Karpas-422 (cell line): ENCODE measurements around the gene PPIL6. TPM values are rescaled to one million over a fixed set of nuclear protein-coding genes. Genes with fewer than 3 reads are reported as not detected.
A peak's percentile ranks its signal among the peaks of the same experiment; 100 is the strongest.

ENCODE experiments used
- DNase-seq: peaks from one replicate; pipeline ENCODE4 v3.0.0-alpha.2; 2015
- H2AFZ ChIP-seq: fragments of 200-600 bp; sonication (generic); 2 replicates; pipeline ENCODE4 v1.6.1; 2014; ENCODE audit warnings: antibody characterized with exemption, low read length, mixed read lengths
- H3K27ac ChIP-seq: fragments of 200-600 bp; sonication (generic); 2 replicates; pipeline ENCODE4 v1.5.1; 2014; ENCODE audit warnings: mild to moderate bottlenecking, low read length, moderate library complexity
- H3K27me3 ChIP-seq: fragments of 200-600 bp; sonication (generic); 2 replicates; pipeline ENCODE4 v1.6.1; 2014; ENCODE audit warnings: low read length, mixed read lengths
- H3K36me3 ChIP-seq: fragments of 200-600 bp; sonication (generic); 2 replicates; pipeline ENCODE4 v1.6.1; 2014; ENCODE audit warnings: low read length, mixed read lengths; ENCODE audit not compliant: insufficient read depth
- H3K4me1 ChIP-seq: fragments of 200-600 bp; sonication (generic); 2 replicates; pipeline ENCODE4 v1.6.1; 2014; ENCODE audit warnings: mild to moderate bottlenecking, low read length, mixed read lengths
- H3K4me2 ChIP-seq: fragments of 200-600 bp; sonication (generic); 2 replicates; pipeline ENCODE4 v1.6.1; 2014; ENCODE audit warnings: low read length, low read depth, mild to moderate bottlenecking; ENCODE audit not compliant: poor library complexity, severe bottlenecking
- H3K4me3 ChIP-seq: fragments of 200-600 bp; sonication (generic); 2 replicates; pipeline ENCODE4 v1.5.1; 2014; ENCODE audit warnings: mild to moderate bottlenecking, antibody characterized with exemption, low read length, mixed read lengths
- H3K79me2 ChIP-seq: fragments of 200-600 bp; sonication (generic); 2 replicates; pipeline ENCODE4 v1.6.1; 2014; ENCODE audit warnings: mild to moderate bottlenecking, low read length, mixed read lengths
- H3K9ac ChIP-seq: fragments of 200-600 bp; sonication (generic); 2 replicates; pipeline ENCODE4 v1.6.0; 2014; ENCODE audit warnings: low read length
- H3K9me2 ChIP-seq: fragments of 200-600 bp; sonication (generic), shearing (Covaris generic); replicated peaks from 2 replicates; pipeline ENCODE4 v1.6.0; 2014; ENCODE audit warnings: mild to moderate bottlenecking, low read length, moderate library complexity; ENCODE audit not compliant: insufficient read depth
- H3K9me3 ChIP-seq: fragments of 300-700, 200-600 bp; sonication (generic); 2 replicates; pipeline ENCODE4 v1.6.1; 2014; ENCODE audit warnings: low read length, mixed read lengths
- H4K20me1 ChIP-seq: fragments of 200-600 bp; sonication (generic); 2 replicates; pipeline ENCODE4 v1.6.1; 2014; ENCODE audit warnings: mild to moderate bottlenecking, antibody characterized with exemption, low read length, low read depth; ENCODE audit not compliant: insufficient read depth
- total RNA-seq: library from RNA; depleted of rRNA; stranded (reverse); fragments of >200 nt; shearing (Covaris generic); gene quantifications from 2 replicates; pipeline ENCODE4 v1.2.3, GENCODE V29; 2014; ENCODE audit warnings: low replicate concordance

The PPIL6 gene
- total RNA-seq, 1 experiment from 2014 or later, result not detected

DNA sequence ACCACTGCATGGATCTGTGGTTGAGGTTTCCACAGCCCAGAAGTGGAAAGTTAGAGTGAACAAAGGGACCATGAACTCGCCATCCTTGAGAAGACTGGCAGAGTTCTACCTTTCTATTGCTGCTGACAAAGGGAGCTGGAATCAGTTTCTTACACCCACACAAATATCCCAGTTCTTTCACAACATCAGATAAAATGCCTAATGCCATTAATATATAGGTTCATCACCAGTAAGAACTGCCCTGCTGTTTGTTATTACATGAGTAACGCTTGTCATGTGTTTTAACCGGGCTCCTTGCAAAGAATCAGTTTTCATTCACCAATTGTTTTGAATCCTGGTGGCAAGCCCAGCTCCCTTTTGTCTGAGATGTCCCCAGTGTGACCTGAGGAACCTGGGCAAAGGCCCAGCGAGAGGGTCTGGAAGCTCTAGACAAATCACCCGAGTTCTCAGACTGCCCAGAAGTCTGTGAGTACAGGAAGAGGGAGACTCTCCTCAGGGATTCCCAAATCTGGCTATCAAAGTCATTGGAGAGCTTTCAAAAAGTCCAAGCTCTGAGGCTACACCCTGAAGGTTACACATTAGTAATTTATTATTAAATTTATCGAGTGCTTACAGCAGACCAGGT, 50.7 kb downstream of the PPIL6 start:
- Histone ChIP-seq H3K9me3 (no peaks in the 10 kb centered on the region), H3K27ac (no peak overlapping the region), H3K4me1 (no peaks in the 10 kb centered on the region), H3K36me3 (no peaks in the 10 kb centered on the region), H2AFZ (no peak overlapping the region), H3K9ac (no peak overlapping the region), H3K79me2 (no peaks in the 10 kb centered on the region), H3K4me2 (no peak overlapping the region), H3K9me2 (no peaks in the 10 kb centered on the region), H3K27me3 (no peaks in the 10 kb centered on the region; the same call in 1 of the 2 replicates), H4K20me1 (no peaks in the 10 kb centered on the region), H3K4me3 (no peak overlapping the region)
- no peak for DNase-seq

DNA sequence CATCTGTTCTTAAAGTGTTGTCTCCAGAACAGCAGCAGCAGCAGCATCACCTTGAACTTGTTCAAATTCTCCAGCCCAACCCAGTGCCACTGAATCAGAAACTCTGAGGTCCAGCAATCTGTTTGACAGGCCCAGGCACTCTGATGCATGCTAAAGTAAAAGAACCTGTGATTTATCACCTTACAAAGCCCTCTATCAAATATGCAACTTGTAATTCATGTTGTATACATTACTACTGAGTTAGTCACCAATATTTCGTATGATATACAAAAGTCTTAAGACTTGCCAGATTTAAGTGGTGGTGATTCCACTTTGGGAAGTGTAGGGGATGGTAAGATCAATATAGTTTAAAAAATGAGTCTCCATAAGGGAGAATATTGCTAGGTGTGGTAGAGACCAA, 52.2 kb downstream of the PPIL6 start:
- Histone ChIP-seq H3K36me3 (no peaks in the 10 kb centered on the region), H4K20me1 (no peaks in the 10 kb centered on the region), H3K9me2 (no peaks in the 10 kb centered on the region), H3K9ac (no peak overlapping the region), H2AFZ (no peak overlapping the region), H3K79me2 (no peaks in the 10 kb centered on the region), H3K27ac (no peak overlapping the region), H3K4me2 (no peak overlapping the region), H3K9me3 (no peaks in the 10 kb centered on the region), H3K27me3 (no peaks in the 10 kb centered on the region; the same call in 1 of the 2 replicates), H3K4me1 (peaks cover 6% of the 10 kb centered on the region), H3K4me3 (no peak overlapping the region)
- no peak for DNase-seq

DNA sequence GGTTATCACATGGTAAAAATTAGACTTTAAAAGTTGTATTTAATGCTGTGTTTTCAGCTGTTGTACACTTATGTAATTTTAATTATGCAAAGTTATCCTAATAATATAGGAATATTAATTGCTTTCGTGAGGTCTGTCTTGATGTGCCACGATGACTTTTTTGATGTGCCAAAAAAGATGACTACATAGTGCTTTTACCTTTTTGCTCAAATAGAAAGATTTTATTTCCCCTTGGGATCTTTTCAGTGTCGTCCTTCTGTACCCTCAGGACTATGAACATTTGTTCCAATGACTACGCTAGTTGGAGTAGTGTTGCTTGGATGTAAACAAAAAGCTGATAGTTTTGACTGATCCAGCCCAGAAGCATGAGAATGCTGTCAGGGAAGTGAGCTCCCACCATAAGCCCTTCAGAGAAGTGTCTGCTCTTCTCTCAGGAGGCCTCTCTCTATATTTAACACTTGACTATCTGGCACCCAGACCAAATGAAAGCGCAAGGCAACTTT, 56.9 kb downstream of the PPIL6 start:
- H2AFZ ChIP-seq, result no peak overlapping the region
- no peaks in the 10 kb centered on the region for H3K9me3 ChIP-seq

DNA sequence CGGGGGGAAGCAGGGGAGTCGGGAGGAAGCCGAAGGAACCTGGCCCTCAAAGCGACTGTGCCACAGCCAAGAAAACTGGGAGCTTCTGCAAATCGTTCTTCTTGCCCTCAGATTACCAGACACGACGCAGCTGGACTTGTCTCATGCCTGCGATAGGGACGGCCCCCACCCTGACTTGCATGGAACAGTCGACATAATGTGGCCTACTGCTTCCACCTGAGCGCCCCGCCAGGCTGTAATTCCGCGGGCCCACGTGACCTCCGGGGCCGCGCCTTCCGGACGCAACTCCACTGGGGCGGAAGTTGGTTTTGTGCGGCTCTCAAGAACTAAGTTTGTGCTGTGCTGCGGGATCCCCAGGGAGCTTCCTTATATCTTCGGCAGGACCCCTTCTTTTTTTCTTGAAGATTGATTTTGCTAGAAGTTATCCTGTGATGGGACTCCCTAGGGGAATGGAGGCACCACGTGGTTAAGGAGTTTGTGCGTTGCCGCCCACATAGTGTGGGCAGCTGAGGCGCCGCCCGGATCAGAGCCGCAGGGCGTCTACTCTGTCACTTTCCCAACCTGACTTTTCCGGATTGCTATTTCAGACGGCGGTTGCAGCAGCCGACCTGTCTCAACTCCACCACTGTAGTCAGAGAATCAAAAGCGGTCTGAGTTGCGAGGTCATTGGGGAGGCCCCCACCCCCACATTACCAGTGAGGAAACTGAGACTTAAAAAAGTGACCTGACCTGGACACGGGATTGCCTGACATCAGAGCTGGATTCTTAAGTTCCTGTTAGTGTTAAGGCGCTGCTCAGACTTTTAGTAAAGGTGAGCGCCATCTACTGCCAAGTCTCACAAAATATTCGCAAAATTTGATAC, 57.6 kb downstream of the PPIL6 start:
- H3K4me3 ChIP-seq, result peak overlapping the region; percentile 85
- no peaks in the 10 kb centered on the region for H3K9me2 ChIP-seq
- H3K9me3 ChIP-seq, result no peaks in the 10 kb centered on the region
- peaks cover 12% of the 10 kb centered on the region; the same call in 1 of the 2 replicates for H3K36me3 ChIP-seq
- no peaks in the 10 kb centered on the region; the same call in 1 of the 2 replicates for H3K27me3 ChIP-seq
- peaks cover 23% of the 10 kb centered on the region for H3K4me1 ChIP-seq
- peak overlapping the region; percentile 95 for H3K9ac ChIP-seq
- H2AFZ ChIP-seq, result peak overlapping the region; percentile 78
- peak overlapping the region; percentile 81 for H3K4me2 ChIP-seq
- peaks cover 21% of the 10 kb centered on the region; the same call in 1 of the 2 replicates for H4K20me1 ChIP-seq
- DNase-seq, result peak; percentile 97
- peak overlapping the region; percentile 87 for H3K27ac ChIP-seq
- peaks cover 44% of the 10 kb centered on the region for H3K79me2 ChIP-seq

More for the DNA sequence above, 56.9 kb downstream of the PPIL6 start:
- Histone ChIP-seq H3K4me1 (peaks cover 23% of the 10 kb centered on the region), H3K27ac (no peak overlapping the region), H3K4me3 (peak overlapping the region; percentile 85), H3K4me2 (peak overlapping the region; percentile 81), H3K27me3 (no peaks in the 10 kb centered on the region; the same call in 1 of the 2 replicates), H3K79me2 (peaks cover 37% of the 10 kb centered on the region), H4K20me1 (peaks cover 21% of the 10 kb centered on the region; the same call in 1 of the 2 replicates), H3K9ac (peak overlapping the region; percentile 95), H3K9me2 (no peaks in the 10 kb centered on the region), H3K36me3 (peaks cover 5% of the 10 kb centered on the region; the same call in 1 of the 2 replicates)
- DNase-seq, result no peak

DNA sequence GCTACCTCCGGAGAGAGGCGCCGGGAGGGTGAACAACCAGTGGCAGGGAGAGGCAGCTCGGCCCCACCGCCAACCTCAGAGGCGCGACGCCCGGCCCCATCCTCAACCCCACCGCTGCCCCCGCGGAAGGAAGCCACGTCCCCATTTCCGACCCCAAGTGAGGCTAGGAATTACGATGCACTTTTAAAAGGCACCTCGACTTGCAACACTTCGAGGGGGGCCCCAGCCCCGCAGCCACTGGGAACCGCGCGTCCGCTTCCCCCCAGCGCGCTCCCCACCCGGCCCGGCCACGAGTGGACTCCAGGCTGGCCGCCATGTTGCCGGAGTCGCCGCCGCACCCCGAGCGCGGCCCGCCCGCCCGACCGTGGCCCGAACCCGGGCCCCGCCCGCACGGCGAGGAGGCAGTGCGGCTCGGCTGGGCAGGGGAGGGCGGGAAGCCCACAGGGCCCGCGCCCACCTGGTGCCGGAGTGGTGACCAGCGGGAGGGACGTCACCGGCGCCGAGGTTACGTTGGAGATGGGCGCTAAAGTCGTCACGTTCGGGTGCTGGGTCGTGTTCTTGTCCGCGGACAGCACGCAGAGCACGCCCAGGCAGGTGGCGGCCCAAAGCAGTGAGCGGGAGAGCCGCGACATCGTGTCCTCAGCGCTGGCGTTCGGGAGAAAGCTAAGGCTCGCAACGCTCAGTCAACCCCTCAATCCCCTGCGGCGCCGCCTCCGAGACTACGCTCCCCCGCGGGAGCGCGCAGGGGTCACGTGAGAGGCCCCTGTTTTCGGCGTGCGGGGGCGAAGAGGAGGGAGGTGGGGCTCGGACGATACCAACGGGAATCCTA, 58.5 kb downstream of the PPIL6 start, which contains the start of gene CD164:
CD164 (minus strand) TSS at position 721 of the 829 bp plus-strand sequence; CDS start at position 632, 89 bp downstream.
- no peaks in the 10 kb centered on the region for H3K9me2 ChIP-seq
- H3K36me3 ChIP-seq, result peaks cover 20% of the 10 kb centered on the region; the same call in 1 of the 2 replicates
- peak within 1 kb of the TSS; percentile 81 for H3K4me2 ChIP-seq
- H3K27ac ChIP-seq, result peak within 1 kb of the TSS; percentile 87
- peak within 1 kb of the TSS; percentile 78 for H2AFZ ChIP-seq
- H3K9ac ChIP-seq, result peak within 1 kb of the TSS; percentile 95
- DNase-seq, result peak; percentile 97
- H3K79me2 ChIP-seq, result peaks cover 52% of the 10 kb centered on the region
- H3K9me3 ChIP-seq, result no peaks in the 10 kb centered on the region
- peak within 1 kb of the TSS; percentile 85 for H3K4me3 ChIP-seq
- peaks cover 23% of the 10 kb centered on the region for H3K4me1 ChIP-seq
- H4K20me1 ChIP-seq, result peaks cover 21% of the 10 kb centered on the region; the same call in 1 of the 2 replicates
- H3K27me3 ChIP-seq, result no peaks in the 10 kb centered on the region; the same call in 1 of the 2 replicates

DNA sequence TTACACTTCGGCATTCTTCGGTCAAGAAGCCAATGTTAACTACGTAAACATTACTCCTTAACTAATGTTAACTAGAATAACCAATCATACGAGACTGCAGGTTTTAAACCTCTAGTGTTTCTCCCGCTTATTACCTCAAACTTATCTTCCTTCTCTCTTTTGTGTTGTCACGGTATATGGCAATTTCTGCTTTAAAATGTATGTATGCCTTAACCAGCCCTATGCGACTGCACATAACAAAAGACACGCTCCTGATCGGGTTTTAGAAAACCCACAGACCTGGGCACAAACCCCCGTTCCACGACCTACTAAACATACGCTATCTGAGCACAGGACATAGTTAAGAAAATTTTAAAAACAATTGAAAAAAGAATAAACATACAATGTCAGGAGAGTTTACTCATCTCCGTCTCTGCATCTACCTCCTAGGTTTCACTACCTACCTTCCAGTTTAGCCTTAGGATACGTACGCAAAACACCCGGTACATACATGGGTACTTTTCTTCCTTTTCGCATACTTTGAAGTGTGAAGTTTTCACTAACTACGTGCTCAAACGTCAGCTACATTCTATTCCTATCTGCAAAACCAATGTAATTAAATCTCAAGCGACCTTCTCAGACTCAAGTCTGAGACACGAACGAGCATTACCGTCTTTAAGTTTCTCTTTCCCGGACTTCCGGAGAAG, 59.2 kb downstream of the PPIL6 start:
- peak overlapping the region; percentile 85 for H3K4me3 ChIP-seq
- no peaks in the 10 kb centered on the region; the same call in 1 of the 2 replicates for H3K27me3 ChIP-seq
- H3K9me2 ChIP-seq, result no peaks in the 10 kb centered on the region
- H3K36me3 ChIP-seq, result peaks cover 26% of the 10 kb centered on the region; the same call in 1 of the 2 replicates
- H3K9ac ChIP-seq, result peak overlapping the region; percentile 95
- peaks cover 21% of the 10 kb centered on the region; the same call in 1 of the 2 replicates for H4K20me1 ChIP-seq
- no peak overlapping the region; the same call in 1 of the 2 replicates for H2AFZ ChIP-seq
- H3K4me2 ChIP-seq, result peak overlapping the region; percentile 81
- H3K27ac ChIP-seq, result peak overlapping the region; percentile 87
- peaks cover 23% of the 10 kb centered on the region for H3K4me1 ChIP-seq
- DNase-seq, result peak; percentile 62
- H3K79me2 ChIP-seq, result peaks cover 60% of the 10 kb centered on the region
- H3K9me3 ChIP-seq, result no peaks in the 10 kb centered on the region

DNA sequence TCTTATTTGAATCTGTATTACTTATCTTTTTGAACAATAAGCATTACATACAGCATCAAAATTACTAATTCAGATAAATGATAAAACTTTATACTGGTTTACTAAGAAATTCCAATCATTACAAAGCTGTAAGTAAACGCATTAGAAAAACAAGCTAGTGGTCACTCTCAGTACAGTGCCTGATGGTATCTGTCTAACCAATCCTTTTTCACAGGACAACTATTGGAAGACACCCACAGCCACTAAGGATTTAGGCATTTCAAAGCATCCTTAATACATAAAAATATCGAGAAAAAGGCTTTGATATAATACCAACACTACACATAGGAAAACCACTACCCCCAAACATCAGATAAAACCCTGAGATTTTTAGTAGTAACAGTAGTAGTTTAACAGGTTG, 60.7 kb downstream of the PPIL6 start:
- H3K4me1 ChIP-seq, result peaks cover 23% of the 10 kb centered on the region
- H3K4me3 ChIP-seq, result peak overlapping the region; percentile 85
- H3K79me2 ChIP-seq, result peaks cover 73% of the 10 kb centered on the region
- no peak overlapping the region for H3K27ac ChIP-seq
- H4K20me1 ChIP-seq, result peaks cover 21% of the 10 kb centered on the region; the same call in 1 of the 2 replicates
- no peak for DNase-seq
- no peaks in the 10 kb centered on the region for H3K27me3 ChIP-seq
- peak overlapping the region; percentile 81 for H3K4me2 ChIP-seq
- H3K9ac ChIP-seq, result peak overlapping the region; percentile 95
- H2AFZ ChIP-seq, result no peak overlapping the region
- H3K9me2 ChIP-seq, result no peaks in the 10 kb centered on the region
- no peaks in the 10 kb centered on the region for H3K9me3 ChIP-seq
- H3K36me3 ChIP-seq, result peaks cover 39% of the 10 kb centered on the region; the same call in 1 of the 2 replicates
